NOMO-1 treated with dmso at 0.1 percent for 144 hours (cell line): ENCODE results near the gene MPLKIP.
A peak's percentile ranks its signal among the peaks of the same experiment; 100 is the strongest.
"Not testable (repeated sequence)": the region's sequence is repeated elsewhere in the genome, so short reads cannot be mapped to it uniquely, and the experiment has no call there.

Source experiments
- DNase-seq: peaks from one replicate; lab custom pipeline; 2025; ENCODE audit not compliant: unreplicated experiment; lab: John Stamatoyannopoulos, UW

MPLKIP gene

GRCh38 chr7:40133561-40134427, 628 bp downstream of the MPLKIP start:
- DNase-seq = peak; percentile 18

DNA sequence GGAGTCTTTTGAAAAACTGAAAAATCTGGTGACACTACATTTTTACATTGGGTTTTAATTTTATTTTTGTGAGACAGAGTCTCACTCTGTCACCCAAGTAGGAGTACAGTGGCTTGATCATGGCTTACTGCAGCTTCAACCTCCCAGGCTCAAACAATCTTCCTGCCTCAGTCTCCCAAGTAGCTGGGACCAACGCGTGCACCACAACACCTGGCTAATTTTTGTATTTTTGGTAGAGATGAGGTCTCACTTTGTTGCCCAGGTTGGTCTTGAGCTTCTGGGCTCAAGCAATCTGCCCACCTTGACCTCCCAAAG, 11.5 kb downstream of the MPLKIP start:
- DNase-seq = no peak

GRCh38 chr7:40122100-40122939, 12.1 kb downstream of the MPLKIP start:
- not testable (repeated sequence) for DNase-seq

- DNase-seq = no peak
Observed at GRCh38 chr7:40120020-40120419, 14.4 kb downstream of the MPLKIP start.

DNA sequence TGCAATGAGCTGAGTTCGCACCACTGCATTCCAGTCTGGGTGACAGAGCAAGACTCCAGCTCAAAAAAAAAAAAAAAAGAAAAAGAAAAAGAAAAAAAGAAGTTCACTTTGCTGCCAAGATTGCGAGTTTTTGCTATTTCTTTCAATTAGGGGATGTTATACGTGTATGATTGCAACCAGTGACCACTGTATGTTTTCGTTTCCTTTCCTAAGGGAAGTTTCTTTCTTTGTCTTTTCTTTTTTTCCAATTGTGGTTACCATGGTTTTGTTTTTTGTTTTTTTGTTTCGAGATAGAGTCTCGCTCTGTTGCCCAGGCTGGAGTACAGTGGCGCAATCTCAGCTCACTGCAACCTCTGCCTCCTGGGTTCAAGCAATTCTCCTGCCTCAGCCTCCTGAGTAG, 16.2 kb downstream of the MPLKIP start:
- DNase-seq = not testable (repeated sequence)

DNA sequence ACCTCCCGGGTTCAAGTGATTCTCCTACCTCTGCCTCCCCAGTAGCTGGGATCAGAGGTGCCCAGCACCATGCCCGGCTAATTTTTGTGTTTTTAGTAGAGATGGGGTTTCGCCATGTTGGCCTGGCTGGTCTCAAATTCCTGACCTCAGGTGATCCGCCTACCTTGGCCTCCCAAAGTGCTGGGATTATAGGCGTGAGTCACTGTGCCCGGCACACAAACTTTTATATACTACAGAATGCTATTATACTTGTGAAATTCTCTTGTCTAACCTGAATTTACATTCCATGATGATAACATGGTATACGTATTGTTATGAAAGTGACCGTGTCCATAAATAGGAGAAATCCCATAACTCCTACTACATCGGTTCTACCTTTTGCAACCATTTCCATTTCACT, 17.2 kb downstream of the MPLKIP start:
- not testable (repeated sequence) for DNase-seq

GRCh38 chr7:40115936-40116335, 18.5 kb downstream of the MPLKIP start:
- no peak for DNase-seq

DNA sequence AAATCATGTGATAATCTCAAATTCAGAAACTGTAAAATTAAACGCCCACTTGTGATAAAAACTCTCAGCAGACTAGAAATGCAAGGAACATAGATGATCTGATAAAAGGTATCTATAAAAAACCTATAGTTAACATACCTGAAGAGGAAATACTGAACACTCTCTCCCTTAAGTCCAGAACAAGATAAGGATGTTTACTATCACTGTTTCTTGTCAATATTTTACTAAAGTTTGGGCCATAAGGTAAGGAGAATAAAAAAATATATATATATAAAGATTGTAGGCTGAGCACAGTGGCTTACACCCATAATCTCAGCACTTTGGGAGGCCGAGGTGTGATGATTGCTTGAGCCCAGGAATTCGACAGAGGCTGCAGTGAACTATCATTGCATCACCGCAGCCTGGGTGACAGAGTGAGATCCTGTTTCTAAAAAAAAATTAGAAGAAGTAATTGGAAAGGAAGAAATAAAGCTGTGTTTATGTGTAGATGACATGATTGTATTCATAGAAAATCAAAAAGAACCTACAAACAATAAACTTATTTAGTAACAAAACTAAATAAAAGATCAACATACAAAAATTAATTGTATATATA, 28.4 kb downstream of the MPLKIP start:
- DNase-seq = no peak

DNA sequence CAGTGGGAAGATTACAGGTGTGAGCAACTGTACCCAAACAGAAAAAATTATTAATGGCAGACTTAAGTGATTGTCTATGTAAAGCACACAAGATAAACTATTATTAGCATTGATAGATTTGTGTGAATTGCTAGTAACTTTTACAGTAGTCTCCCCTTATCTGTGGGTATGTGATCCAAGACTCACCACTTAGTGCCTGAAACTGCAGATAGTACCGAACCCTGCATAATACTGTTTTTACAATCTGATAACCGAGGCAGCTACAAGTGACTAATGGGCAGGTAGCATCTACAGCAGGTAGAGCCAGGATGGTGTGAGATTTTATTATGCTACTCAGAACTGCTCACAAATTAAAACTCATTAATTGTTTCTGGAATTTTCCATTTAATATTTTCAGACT, 31.5 kb downstream of the MPLKIP start:
- DNase-seq = no peak

DNA sequence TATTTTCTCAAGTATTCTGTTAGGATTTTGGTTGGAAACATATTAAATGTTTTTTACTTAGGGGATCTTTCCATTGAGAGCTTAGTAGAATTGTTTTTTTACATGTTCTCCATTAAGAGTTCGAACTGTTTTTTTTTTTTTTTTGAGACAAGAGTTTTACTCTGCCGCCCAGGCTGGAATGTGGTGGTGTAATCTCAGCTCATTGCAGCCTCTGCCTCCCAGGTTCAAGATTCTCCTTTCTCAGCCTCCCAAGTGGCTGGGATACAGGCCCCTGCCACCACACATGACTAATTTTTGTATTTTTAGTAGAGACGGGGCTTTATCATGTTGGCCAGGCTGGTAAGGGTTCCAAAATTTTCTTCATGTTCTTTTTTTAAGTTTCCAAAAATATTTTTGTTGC, 33.2 kb downstream of the MPLKIP start:
- no peak for DNase-seq

GRCh38 chr7:40099837-40100236, 34.6 kb downstream of the MPLKIP start:
- DNase-seq = no peak

DNA sequence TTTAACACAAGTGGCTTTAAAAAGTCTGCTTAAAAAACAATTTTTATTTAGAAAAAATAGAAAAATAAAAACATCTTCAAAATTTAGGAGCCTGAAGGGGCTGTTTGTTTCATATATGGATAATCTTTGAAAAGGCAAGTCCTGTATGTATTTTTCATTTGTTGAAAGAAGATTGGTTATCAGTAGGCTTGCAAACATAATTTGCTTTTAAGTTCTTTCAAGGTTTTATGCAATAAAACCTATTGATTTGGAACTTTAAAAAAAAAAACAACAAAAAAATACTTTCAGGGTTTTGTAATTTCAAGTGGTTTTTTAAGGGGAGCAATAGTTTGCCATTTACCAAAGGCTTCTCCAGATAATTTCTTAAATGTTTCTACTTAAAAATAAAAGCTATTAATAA, 35.6 kb downstream of the MPLKIP start:
- no peak for DNase-seq

DNA sequence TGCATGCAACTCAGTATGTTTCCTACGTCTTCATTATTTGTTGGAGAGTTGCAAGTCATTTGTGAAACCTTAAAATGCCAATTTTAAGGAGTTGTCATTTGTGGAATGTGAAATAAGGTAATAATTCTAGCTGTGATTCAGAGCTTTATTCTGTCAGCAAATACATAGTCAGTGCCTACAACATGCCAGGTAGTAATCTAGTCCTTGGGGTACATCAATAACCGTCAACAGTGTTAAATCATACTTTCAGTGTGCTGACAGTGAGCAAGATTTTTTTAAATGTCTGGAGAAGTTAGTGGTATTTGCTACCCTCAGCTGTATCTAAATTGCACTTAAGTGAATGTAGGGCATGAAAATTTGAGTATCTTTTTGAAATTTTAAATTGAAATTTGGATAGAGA, 36.7 kb downstream of the MPLKIP start:
- no peak for DNase-seq

GRCh38 chr7:40095695-40096327, 38.6 kb downstream of the MPLKIP start:
- no peak for DNase-seq

- no peak for DNase-seq
Observed at GRCh38 chr7:40095230-40095629, 39.2 kb downstream of the MPLKIP start.

- no peak for DNase-seq
Observed at GRCh38 chr7:40093631-40094350, 40.6 kb downstream of the MPLKIP start.

- DNase-seq = no peak
Observed at GRCh38 chr7:40092182-40092581, 42.2 kb downstream of the MPLKIP start.

DNA sequence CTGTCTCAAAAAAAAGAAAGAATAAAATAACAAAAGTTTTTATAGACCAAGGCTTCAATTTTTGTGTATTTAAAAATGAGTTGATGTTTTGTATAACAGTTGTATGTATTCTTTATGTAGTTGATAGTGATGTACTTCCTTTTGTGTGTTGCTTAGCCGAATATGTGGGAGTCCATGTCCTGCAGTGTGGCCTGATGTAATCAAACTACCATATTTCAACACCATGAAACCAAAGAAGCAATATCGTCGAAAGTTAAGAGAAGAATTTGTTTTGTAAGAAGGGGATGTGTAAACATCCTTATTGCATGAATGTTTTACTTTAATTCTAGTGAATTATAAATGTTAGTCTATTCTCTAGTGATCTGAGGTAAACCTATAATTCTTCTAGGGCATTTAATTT, 56.6 kb downstream of the MPLKIP start:
- DNase-seq = peak; percentile 2
